Measurements from ENCODE around the gene DOCK11.

The DOCK11 gene

GRCh38 chrX:118630848-118631247 is 135.2 kb downstream of the DOCK11 start:
- no peak for DNase-seq (ENCODE audit: low read depth)

GRCh38 chrX:118631586-118631985 is 136.0 kb downstream of the DOCK11 start:
- DNase-seq (ENCODE audit: low read depth) = no peak

- no peak for DNase-seq (ENCODE audit: low read depth)
Measured at GRCh38 chrX:118632862-118633261, 137.2 kb downstream of the DOCK11 start.

- DNase-seq (ENCODE audit: low read depth) = no peak
Measured at GRCh38 chrX:118633530-118633929, 137.9 kb downstream of the DOCK11 start.

DNA sequence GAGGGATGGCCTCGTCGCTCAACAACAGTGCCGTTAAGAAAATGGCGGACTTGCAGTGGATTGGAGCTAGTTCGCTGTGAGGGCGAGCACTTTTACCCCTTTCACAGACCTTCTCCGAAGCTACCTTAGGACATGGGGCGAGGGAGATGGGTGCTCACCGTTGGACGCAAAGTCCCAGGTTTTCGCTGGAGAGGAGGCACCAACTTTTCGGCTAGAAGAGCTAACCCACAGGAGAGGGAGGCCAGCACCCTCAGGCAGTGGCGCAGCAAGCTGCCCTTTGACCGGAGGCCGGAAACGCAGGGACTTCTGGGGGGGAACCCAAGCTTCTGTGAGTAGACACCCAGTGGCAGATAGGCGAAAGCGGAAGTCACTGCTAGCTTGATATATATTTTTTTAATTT is 138.7 kb downstream of the DOCK11 start:
- no peak for DNase-seq (ENCODE audit: low read depth)

GRCh38 chrX:118637997-118638396 is 142.4 kb downstream of the DOCK11 start:
- DNase-seq (ENCODE audit: low read depth) = no peak

DNA sequence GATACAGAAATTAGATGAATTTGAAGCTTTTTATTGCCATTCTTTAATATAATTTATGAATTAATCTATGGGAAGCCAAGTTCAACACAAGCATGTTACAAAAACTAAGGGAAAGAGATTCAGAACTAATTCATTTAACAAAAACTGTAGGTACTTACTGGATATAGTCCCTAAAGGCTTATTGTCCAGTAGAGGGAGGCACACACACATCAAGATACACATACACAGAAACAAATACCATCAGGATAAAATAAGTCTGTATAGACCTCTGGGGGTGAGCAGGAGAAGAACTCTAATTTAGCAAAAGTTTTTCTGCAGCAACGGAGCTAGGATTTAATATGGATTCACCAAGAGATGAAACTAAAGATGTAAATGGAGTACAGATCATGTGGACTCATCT is 148.8 kb downstream of the DOCK11 start:
- no peak for DNase-seq (ENCODE audit: low read depth)

DNA sequence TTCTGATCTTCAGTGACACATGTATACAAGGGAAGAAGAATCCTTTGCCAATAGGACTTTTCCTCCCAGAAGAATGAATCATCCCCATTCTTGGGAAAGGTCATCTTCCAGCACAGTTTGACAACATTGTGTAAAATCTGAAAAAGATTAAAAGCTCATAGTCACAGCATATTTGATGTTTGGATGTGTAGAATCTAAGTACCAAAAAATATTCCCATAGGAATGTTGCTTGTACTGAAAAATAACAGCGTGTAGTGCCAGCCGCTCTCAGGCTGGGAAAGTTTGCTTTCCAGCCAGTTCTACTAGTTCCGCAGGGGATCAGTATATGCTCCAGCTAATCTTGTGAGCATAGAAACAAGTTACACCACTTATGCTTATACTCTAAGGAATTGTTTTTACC is 157.1 kb downstream of the DOCK11 start:
- DNase-seq (ENCODE audit: low read depth) = no peak

GRCh38 chrX:118654331-118654730 is 158.7 kb downstream of the DOCK11 start:
- DNase-seq (ENCODE audit: low read depth) = no peak

- DNase-seq (ENCODE audit: low read depth) = no peak
Measured at GRCh38 chrX:118655561-118656246, 160.1 kb downstream of the DOCK11 start.

DNA sequence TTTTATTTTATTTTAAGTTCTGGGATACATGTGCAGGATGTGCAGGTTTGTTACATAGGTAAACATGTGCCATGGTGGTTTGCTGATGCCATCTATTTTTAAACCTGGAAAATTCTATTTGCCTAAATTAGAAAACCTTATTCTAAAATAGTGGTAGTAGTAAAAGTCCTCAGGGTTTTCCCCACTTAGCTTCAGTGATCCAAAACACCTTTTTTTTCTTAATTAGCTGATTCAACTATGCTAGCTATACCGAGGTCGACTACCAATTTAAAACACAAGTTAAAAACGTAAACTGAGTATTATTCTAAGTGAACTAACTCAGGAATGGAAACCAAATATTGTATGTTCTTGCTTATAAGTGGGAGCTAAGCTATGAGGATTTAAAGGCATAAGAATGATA is 161.8 kb downstream of the DOCK11 start:
- no peak for DNase-seq (ENCODE audit: low read depth)

GRCh38 chrX:118660085-118660484 is 164.5 kb downstream of the DOCK11 start:
- DNase-seq (ENCODE audit: low read depth) = no peak

DNA sequence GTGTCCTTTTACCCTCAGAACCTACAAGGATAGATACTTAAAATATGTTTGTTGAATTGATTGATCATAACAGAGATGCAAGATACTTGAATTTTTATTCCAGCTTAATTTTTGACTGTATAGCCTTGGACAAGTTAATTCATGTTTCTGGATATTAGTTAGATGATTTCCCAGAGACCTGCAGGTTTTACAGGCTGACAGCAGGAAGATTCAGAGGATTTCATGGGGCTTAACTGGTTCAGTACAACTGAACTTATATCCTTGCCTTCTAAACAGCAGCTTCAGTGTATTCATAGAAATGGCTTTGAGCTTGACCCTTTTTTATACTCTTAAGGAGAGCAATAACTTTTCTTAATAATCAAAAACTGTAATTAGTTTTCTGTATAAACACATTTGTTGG is 169.6 kb downstream of the DOCK11 start:
- no peak for DNase-seq (ENCODE audit: low read depth)

- DNase-seq (ENCODE audit: low read depth) = no peak
Measured at GRCh38 chrX:118666521-118666920, 170.9 kb downstream of the DOCK11 start.

DNA sequence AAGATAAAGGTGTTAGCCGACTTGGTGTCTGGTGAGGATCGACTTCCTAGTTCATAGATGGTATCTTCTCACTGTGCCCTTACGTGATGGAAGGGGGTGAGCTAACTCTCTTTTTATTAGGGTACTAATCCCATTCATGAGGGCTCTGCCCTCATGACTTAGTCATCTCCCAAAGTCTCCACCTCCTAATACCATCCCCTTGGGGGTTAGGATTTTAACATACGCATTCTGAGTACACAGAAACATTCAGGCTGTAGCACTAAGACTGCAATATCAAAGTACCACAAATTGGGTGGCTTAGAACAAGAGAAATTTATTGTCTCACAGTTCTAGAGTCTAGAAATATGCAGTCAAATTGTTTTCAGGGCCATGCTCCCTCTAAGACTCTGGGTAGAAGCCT is 173.8 kb downstream of the DOCK11 start:
- no peak for DNase-seq (ENCODE audit: low read depth)

DNA sequence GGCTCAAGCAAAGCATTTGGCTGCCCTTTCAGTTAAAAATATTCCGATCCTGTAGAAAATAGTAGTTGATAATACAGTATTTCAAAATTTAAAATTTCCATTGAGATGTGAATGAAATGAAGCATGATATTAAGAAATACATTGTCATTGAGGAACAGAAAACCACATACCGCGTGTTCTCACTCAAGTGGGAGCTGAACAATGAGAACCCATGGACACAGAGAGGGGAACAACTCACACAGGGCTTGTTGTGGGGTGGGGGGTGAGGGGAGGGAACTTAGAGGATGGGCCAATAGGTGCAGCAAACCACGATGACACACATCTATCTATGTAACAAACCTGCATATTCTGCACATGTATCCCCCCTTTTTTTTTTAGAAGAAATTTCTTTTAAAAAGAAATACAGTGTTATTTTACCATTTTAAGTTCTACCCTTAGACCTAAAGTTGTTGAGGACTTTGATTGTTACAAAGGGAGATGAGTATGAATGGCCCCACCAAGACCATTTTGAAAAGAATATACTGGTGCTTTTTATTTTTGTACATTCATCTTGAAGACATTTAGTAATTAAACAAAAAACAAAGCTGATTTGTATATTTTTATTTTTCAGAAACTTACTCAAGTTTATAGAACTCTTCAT is 179.8 kb downstream of the DOCK11 start:
- DNase-seq (ENCODE audit: low read depth) = no peak

GRCh38 chrX:118675966-118676349 is 180.3 kb downstream of the DOCK11 start:
- DNase-seq (ENCODE audit: low read depth) = no peak

GRCh38 chrX:118677318-118677717 is 181.7 kb downstream of the DOCK11 start:
- DNase-seq (ENCODE audit: low read depth) = no peak

- no peak for DNase-seq (ENCODE audit: low read depth)
Measured at GRCh38 chrX:118679290-118679689, 183.7 kb downstream of the DOCK11 start.

GRCh38 chrX:118682258-118683014 is 186.8 kb downstream of the DOCK11 start:
- DNase-seq (ENCODE audit: low read depth) = no peak

- DNase-seq (ENCODE audit: low read depth) = no peak
Measured at GRCh38 chrX:118685393-118685792, 189.8 kb downstream of the DOCK11 start.

DNA sequence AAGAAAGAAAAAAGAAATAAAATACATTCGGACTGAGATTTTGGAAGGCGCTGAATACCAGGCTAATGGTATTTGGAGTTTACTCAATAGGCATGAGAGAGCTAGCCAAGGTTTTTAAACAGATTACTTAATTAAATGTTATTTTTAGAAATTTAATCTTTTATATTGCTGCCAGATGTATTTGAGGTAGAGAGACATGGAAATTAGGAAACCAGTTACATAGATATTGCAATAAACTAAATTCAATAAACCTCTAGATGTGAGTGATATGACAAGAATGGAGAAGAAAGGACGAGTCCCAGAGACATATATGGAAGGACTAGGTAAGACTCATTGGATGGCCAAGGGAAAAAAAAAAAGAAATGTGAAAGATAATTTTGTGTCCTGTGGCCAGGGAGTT is 193.3 kb downstream of the DOCK11 start:
- no peak for DNase-seq (ENCODE audit: low read depth)

DNA sequence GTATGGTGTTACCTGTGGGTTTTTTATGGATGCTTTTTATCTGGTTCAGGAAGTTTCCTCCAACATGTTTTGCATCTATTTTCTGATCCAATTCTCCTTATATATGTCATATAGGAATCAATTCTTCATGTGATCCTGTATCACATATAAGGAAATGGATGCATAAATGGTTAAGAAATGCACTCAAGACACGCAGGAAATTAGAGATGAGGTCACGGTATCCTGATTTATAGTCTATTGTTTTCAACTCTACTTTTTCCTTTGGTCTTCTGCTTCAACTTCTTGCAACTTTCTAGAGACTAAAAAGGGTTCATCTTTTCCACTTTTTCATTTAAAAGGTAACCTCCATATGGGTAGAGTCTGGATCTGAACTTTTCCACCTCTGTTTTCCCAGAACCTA is 198.2 kb downstream of the DOCK11 start:
- no peak for DNase-seq (ENCODE audit: low read depth)
